ENCODE data around the gene MYO3B. TPM values are rescaled to one million over a fixed set of nuclear protein-coding genes. Genes with fewer than 3 reads are reported as not detected.
A peak's percentile ranks its signal among the peaks of the same experiment; 100 is the strongest.

Gene MYO3B
- total RNA-seq, 1 experiment from 2014 or later = 4.4 TPM

- DNase-seq = peak; percentile 68
- H3K79me2 ChIP-seq (ENCODE audit: low read length) = no peaks in the 10 kb centered on the region
- no peaks in the 10 kb centered on the region for H3K27me3 ChIP-seq (ENCODE audit: low read length)
- peak overlapping the region; percentile 95 for H3K27ac ChIP-seq (ENCODE audit: low read length)
- H3K9ac ChIP-seq (ENCODE audit: low read length) = peak overlapping the region; percentile 81
- H3K4me3 ChIP-seq (ENCODE audit: low read length) = peak overlapping the region; percentile 77
- H3K36me3 ChIP-seq (ENCODE audit: insufficient read depth, low read length) = no peaks in the 10 kb centered on the region
- H3K4me2 ChIP-seq (ENCODE audit: low read depth, low read length, poor library complexity, severe bottlenecking) = peak overlapping the region; percentile 88
- no peaks in the 10 kb centered on the region for H3K9me2 ChIP-seq (replicated peaks; ENCODE audit: insufficient read depth, low read length)
- H3K4me1 ChIP-seq (ENCODE audit: low read length) = peaks cover 75% of the 10 kb centered on the region
- no peaks in the 10 kb centered on the region for H3K9me3 ChIP-seq (ENCODE audit: low read length)
- no peak overlapping the region for H2AFZ ChIP-seq (ENCODE audit: low read length)
- H4K20me1 ChIP-seq (ENCODE audit: insufficient read depth, low read depth, low read length) = no peaks in the 10 kb centered on the region
Measured at GRCh38 chr2:170144761-170145160, 33.2 kb upstream of the MYO3B start.

GRCh38 chr2:170145191-170145590 lies 32.8 kb upstream of the MYO3B start:
- Histone ChIP-seq H3K9me2 (replicated peaks; ENCODE audit: insufficient read depth, low read length) (no peaks in the 10 kb centered on the region), H3K9ac (ENCODE audit: low read length) (peak overlapping the region; percentile 81), H3K4me1 (ENCODE audit: low read length) (peaks cover 71% of the 10 kb centered on the region), H3K4me2 (ENCODE audit: low read depth, low read length, poor library complexity, severe bottlenecking) (peak overlapping the region; percentile 88), H3K9me3 (ENCODE audit: low read length) (no peaks in the 10 kb centered on the region), H3K4me3 (ENCODE audit: low read length) (peak overlapping the region; percentile 77), H3K27me3 (ENCODE audit: low read length) (no peaks in the 10 kb centered on the region), H2AFZ (ENCODE audit: low read length) (0 out of 2 replicates have a peak overlapping the region, but pooled peaks have one; percentile 73), H4K20me1 (ENCODE audit: insufficient read depth, low read depth, low read length) (no peaks in the 10 kb centered on the region), H3K27ac (ENCODE audit: low read length) (peak overlapping the region; percentile 95), H3K79me2 (ENCODE audit: low read length) (no peaks in the 10 kb centered on the region), H3K36me3 (ENCODE audit: insufficient read depth, low read length) (no peaks in the 10 kb centered on the region)
- DNase-seq = no peak

- H3K9me3 ChIP-seq (ENCODE audit: low read length) = no peaks in the 10 kb centered on the region
- no peaks in the 10 kb centered on the region for H3K79me2 ChIP-seq (ENCODE audit: low read length)
- H4K20me1 ChIP-seq (ENCODE audit: insufficient read depth, low read depth, low read length) = no peaks in the 10 kb centered on the region
- peak overlapping the region; percentile 73 for H2AFZ ChIP-seq (ENCODE audit: low read length)
- DNase-seq = peak; percentile 83
- peak overlapping the region; percentile 77 for H3K4me3 ChIP-seq (ENCODE audit: low read length)
- H3K4me1 ChIP-seq (ENCODE audit: low read length) = peaks cover 64% of the 10 kb centered on the region
- no peaks in the 10 kb centered on the region for H3K36me3 ChIP-seq (ENCODE audit: insufficient read depth, low read length)
- peak overlapping the region; percentile 95 for H3K27ac ChIP-seq (ENCODE audit: low read length)
- peak overlapping the region; percentile 88 for H3K4me2 ChIP-seq (ENCODE audit: low read depth, low read length, poor library complexity, severe bottlenecking)
- peak overlapping the region; percentile 81 for H3K9ac ChIP-seq (ENCODE audit: low read length)
- no peaks in the 10 kb centered on the region for H3K27me3 ChIP-seq (ENCODE audit: low read length)
- no peaks in the 10 kb centered on the region for H3K9me2 ChIP-seq (replicated peaks; ENCODE audit: insufficient read depth, low read length)
Measured at GRCh38 chr2:170145675-170146432, 32.1 kb upstream of the MYO3B start.

GRCh38 chr2:170146784-170147183 lies 31.2 kb upstream of the MYO3B start:
- no peaks in the 10 kb centered on the region for H3K36me3 ChIP-seq (ENCODE audit: insufficient read depth, low read length)
- peak overlapping the region; percentile 88 for H3K4me2 ChIP-seq (ENCODE audit: low read depth, low read length, poor library complexity, severe bottlenecking)
- H3K27me3 ChIP-seq (ENCODE audit: low read length) = no peaks in the 10 kb centered on the region
- no peaks in the 10 kb centered on the region for H3K79me2 ChIP-seq (ENCODE audit: low read length)
- no peak for DNase-seq
- H4K20me1 ChIP-seq (ENCODE audit: insufficient read depth, low read depth, low read length) = no peaks in the 10 kb centered on the region
- H3K27ac ChIP-seq (ENCODE audit: low read length) = peak overlapping the region; percentile 95
- no peak overlapping the region for H3K9ac ChIP-seq (ENCODE audit: low read length)
- peaks cover 55% of the 10 kb centered on the region for H3K4me1 ChIP-seq (ENCODE audit: low read length)
- no peaks in the 10 kb centered on the region for H3K9me2 ChIP-seq (replicated peaks; ENCODE audit: insufficient read depth, low read length)
- H3K9me3 ChIP-seq (ENCODE audit: low read length) = no peaks in the 10 kb centered on the region
- H2AFZ ChIP-seq (ENCODE audit: low read length) = 0 out of 2 replicates have a peak overlapping the region, but pooled peaks have one; percentile 36
- no peak overlapping the region for H3K4me3 ChIP-seq (ENCODE audit: low read length)

- no peak for DNase-seq
- H3K9me2 ChIP-seq (replicated peaks; ENCODE audit: insufficient read depth, low read length) = no peaks in the 10 kb centered on the region
- H3K4me2 ChIP-seq (ENCODE audit: low read depth, low read length, poor library complexity, severe bottlenecking) = no peak overlapping the region
- H3K27ac ChIP-seq (ENCODE audit: low read length) = no peak overlapping the region
- peaks cover 47% of the 10 kb centered on the region for H3K4me1 ChIP-seq (ENCODE audit: low read length)
- no peak overlapping the region for H3K9ac ChIP-seq (ENCODE audit: low read length)
- H3K36me3 ChIP-seq (ENCODE audit: insufficient read depth, low read length) = no peaks in the 10 kb centered on the region
- H3K4me3 ChIP-seq (ENCODE audit: low read length) = no peak overlapping the region
- H3K27me3 ChIP-seq (ENCODE audit: low read length) = no peaks in the 10 kb centered on the region
- no peak overlapping the region for H2AFZ ChIP-seq (ENCODE audit: low read length)
- H4K20me1 ChIP-seq (ENCODE audit: insufficient read depth, low read depth, low read length) = no peaks in the 10 kb centered on the region
- no peaks in the 10 kb centered on the region for H3K79me2 ChIP-seq (ENCODE audit: low read length)
- no peaks in the 10 kb centered on the region for H3K9me3 ChIP-seq (ENCODE audit: low read length)
Measured at GRCh38 chr2:170147576-170147975, 30.4 kb upstream of the MYO3B start.

GRCh38 chr2:170148161-170148560 lies 29.8 kb upstream of the MYO3B start:
- no peak overlapping the region for H2AFZ ChIP-seq (ENCODE audit: low read length)

GRCh38 chr2:170152421-170152820 lies 25.5 kb upstream of the MYO3B start:
- DNase-seq = no peak
- Histone ChIP-seq H3K9ac (ENCODE audit: low read length) (no peak overlapping the region), H3K27me3 (ENCODE audit: low read length) (no peaks in the 10 kb centered on the region), H3K36me3 (ENCODE audit: insufficient read depth, low read length) (no peaks in the 10 kb centered on the region), H3K9me2 (replicated peaks; ENCODE audit: insufficient read depth, low read length) (no peaks in the 10 kb centered on the region), H3K4me3 (ENCODE audit: low read length) (no peak overlapping the region), H3K4me1 (ENCODE audit: low read length) (peaks cover 12% of the 10 kb centered on the region), H3K4me2 (ENCODE audit: low read depth, low read length, poor library complexity, severe bottlenecking) (no peak overlapping the region), H2AFZ (ENCODE audit: low read length) (no peak overlapping the region), H3K9me3 (ENCODE audit: low read length) (no peaks in the 10 kb centered on the region), H3K79me2 (ENCODE audit: low read length) (no peaks in the 10 kb centered on the region), H3K27ac (ENCODE audit: low read length) (no peak overlapping the region), H4K20me1 (ENCODE audit: insufficient read depth, low read depth, low read length) (no peaks in the 10 kb centered on the region)

More at GRCh38 chr2:170148161-170148560, 29.8 kb upstream of the MYO3B start:
- peaks cover 41% of the 10 kb centered on the region for H3K4me1 ChIP-seq (ENCODE audit: low read length)
- no peaks in the 10 kb centered on the region for H3K79me2 ChIP-seq (ENCODE audit: low read length)
- no peak overlapping the region for H3K27ac ChIP-seq (ENCODE audit: low read length)
- no peaks in the 10 kb centered on the region for H4K20me1 ChIP-seq (ENCODE audit: insufficient read depth, low read depth, low read length)
- H3K4me3 ChIP-seq (ENCODE audit: low read length) = no peak overlapping the region
- no peak overlapping the region for H3K4me2 ChIP-seq (ENCODE audit: low read depth, low read length, poor library complexity, severe bottlenecking)
- H3K27me3 ChIP-seq (ENCODE audit: low read length) = no peaks in the 10 kb centered on the region
- H3K9me3 ChIP-seq (ENCODE audit: low read length) = no peaks in the 10 kb centered on the region
- H3K9me2 ChIP-seq (replicated peaks; ENCODE audit: insufficient read depth, low read length) = no peaks in the 10 kb centered on the region
- no peak for DNase-seq
- no peaks in the 10 kb centered on the region for H3K36me3 ChIP-seq (ENCODE audit: insufficient read depth, low read length)
- no peak overlapping the region for H3K9ac ChIP-seq (ENCODE audit: low read length)

GRCh38 chr2:170155022-170155722 lies 22.8 kb upstream of the MYO3B start:
- Histone ChIP-seq H3K4me3 (ENCODE audit: low read length) (no peak overlapping the region), H2AFZ (ENCODE audit: low read length) (no peak overlapping the region), H3K9me3 (ENCODE audit: low read length) (no peaks in the 10 kb centered on the region), H3K9me2 (replicated peaks; ENCODE audit: insufficient read depth, low read length) (no peaks in the 10 kb centered on the region), H3K9ac (ENCODE audit: low read length) (no peak overlapping the region), H3K36me3 (ENCODE audit: insufficient read depth, low read length) (no peaks in the 10 kb centered on the region), H3K27me3 (ENCODE audit: low read length) (no peaks in the 10 kb centered on the region), H3K27ac (ENCODE audit: low read length) (no peak overlapping the region), H3K4me2 (ENCODE audit: low read depth, low read length, poor library complexity, severe bottlenecking) (peak overlapping the region; percentile 15), H3K4me1 (ENCODE audit: low read length) (peaks cover 18% of the 10 kb centered on the region), H3K79me2 (ENCODE audit: low read length) (no peaks in the 10 kb centered on the region), H4K20me1 (ENCODE audit: insufficient read depth, low read depth, low read length) (no peaks in the 10 kb centered on the region)
- DNase-seq = no peak

Measured in Karpas-422 (cell line).